Neural cell (in vitro differentiated cells): Measurements from ENCODE around the gene ADGRD1. TPM values are rescaled to one million over a fixed set of nuclear protein-coding genes. Genes with fewer than 3 reads are reported as not detected.

ENCODE experiments used
- H2AFZ ChIP-seq: fragments of 200-600, 300-800 bp; sonication (generic), shearing (Covaris generic); 2 replicates; pipeline ENCODE4 v1.6.0; 2014; ENCODE audit warnings: low read depth, mild to moderate bottlenecking, antibody characterized with exemption, low read length, moderate library complexity
- H3F3A ChIP-seq: fragments of 200-600 bp; shearing (Covaris generic); 2 replicates; pipeline ENCODE4 v1.6.1; 2016; ENCODE audit warnings: mild to moderate bottlenecking, moderate library complexity, mixed read lengths, antibody characterized with exemption, low read length; ENCODE audit not compliant: insufficient read depth, poor library complexity, severe bottlenecking
- H3K27ac ChIP-seq: fragments of 200-600, 300-800 bp; sonication (generic), shearing (Covaris generic); 2 replicates; pipeline ENCODE4 v1.5.1; 2014; ENCODE audit warnings: mild to moderate bottlenecking, low read length, moderate library complexity
- H3K27me3 ChIP-seq: fragments of 300-800, 200-600 bp; sonication (generic), shearing (Covaris generic); 2 replicates; pipeline ENCODE4 v1.6.0; 2014; ENCODE audit warnings: mild to moderate bottlenecking, low read depth, low read length, moderate library complexity; ENCODE audit not compliant: insufficient read depth
- H3K36me3 ChIP-seq: fragments of 300-800, 200-600 bp; sonication (generic), shearing (Covaris generic); 2 replicates; pipeline ENCODE4 v1.5.1; 2014; ENCODE audit warnings: mild to moderate bottlenecking, antibody characterized with exemption, low read length, moderate library complexity; ENCODE audit not compliant: insufficient read depth
- H3K4me2 ChIP-seq: fragments of 300-800, 200-600 bp; sonication (generic), shearing (Covaris generic); 2 replicates; pipeline ENCODE4 v1.6.0; 2014; ENCODE audit warnings: mild to moderate bottlenecking, low read length
- H3K4me3 ChIP-seq: fragments of 300-800, 200-600 bp; sonication (generic), shearing (Covaris generic); 2 replicates; pipeline ENCODE4 v1.5.1; 2014; ENCODE audit warnings: mild to moderate bottlenecking, low read length, moderate library complexity
- H3K79me2 ChIP-seq: fragments of 200-600 bp; shearing (Covaris generic); replicated peaks from 2 replicates; pipeline ENCODE4 v1.6.0; 2014; ENCODE audit warnings: mild to moderate bottlenecking, low read length, moderate library complexity; ENCODE audit not compliant: insufficient read depth
- H3K9ac ChIP-seq: fragments of 300-800, 200-600 bp; sonication (generic), shearing (Covaris generic); 2 replicates; pipeline ENCODE4 v1.6.1; 2016; ENCODE audit warnings: mild to moderate bottlenecking, low read length, mixed read lengths
- H3K9me2 ChIP-seq: fragments of 200-600 bp; shearing (Covaris generic); 2 replicates; pipeline ENCODE4 v1.6.1; 2016; ENCODE audit warnings: mild to moderate bottlenecking, low read length, mixed read lengths; ENCODE audit not compliant: insufficient read depth
- H3K9me3 ChIP-seq: fragments of 200-600, 300-800 bp; sonication (generic), shearing (Covaris generic); 2 replicates; pipeline ENCODE4 v1.6.1; 2016; ENCODE audit warnings: mild to moderate bottlenecking, mixed run types, low read length, moderate library complexity, mixed read lengths
- H4K20me1 ChIP-seq: fragments of 200-600 bp; shearing (Covaris generic); 2 replicates; pipeline ENCODE4 v1.6.1; 2016; ENCODE audit warnings: mild to moderate bottlenecking, mixed run types; ENCODE audit not compliant: insufficient read depth
- EP300 ChIP-seq: fragments of 450-650 bp; conservative IDR thresholded peaks from 2 replicates; pipeline ENCODE4 v1.6.1; 2014; ENCODE audit warnings: antibody characterized with exemption, mild to moderate bottlenecking, moderate library complexity; ENCODE audit not compliant: poor library complexity, severe bottlenecking
- EZH2 ChIP-seq: fragments of 200-600, 300-800 bp; shearing (Covaris generic), sonication (generic); IDR thresholded peaks from 2 replicates; pipeline ENCODE4 v1.6.1; 2014; ENCODE audit warnings: antibody characterized with exemption, low read length, borderline replicate concordance, mild to moderate bottlenecking; ENCODE audit not compliant: insufficient read depth, poor library complexity, severe bottlenecking
- MXI1 ChIP-seq: fragments of 450-650 bp; conservative IDR thresholded peaks from 2 replicates; pipeline ENCODE4 v1.6.1; 2014; ENCODE audit warnings: antibody characterized with exemption, mild to moderate bottlenecking; ENCODE audit not compliant: poor library complexity, severe bottlenecking
- POLR2AphosphoS5 ChIP-seq: IDR thresholded peaks from 2 replicates; pipeline ENCODE4 v1.6.1; 2012
- RAD21 ChIP-seq: fragments of 450-650 bp; conservative IDR thresholded peaks from 2 replicates; pipeline ENCODE4 v1.6.1; 2014; ENCODE audit warnings: antibody characterized with exemption, mild to moderate bottlenecking, moderate library complexity
- SMC3 ChIP-seq: fragments of 450-650 bp; conservative IDR thresholded peaks from 2 replicates; pipeline ENCODE4 v1.6.1; 2014; ENCODE audit warnings: antibody characterized with exemption, mild to moderate bottlenecking, moderate library complexity; ENCODE audit not compliant: poor library complexity
- TAF1 ChIP-seq: IDR thresholded peaks from 2 replicates; pipeline ENCODE4 v1.6.1; 2012; ENCODE audit warnings: low read depth
- polyA plus RNA-seq: library from polyadenylated mRNA; depleted of rRNA; stranded (reverse); fragments of >200 nt; gene quantifications from 2 replicates; pipeline ENCODE4 v1.2.3, GENCODE V29; 2014
- TF ChIP-seq, protein P1 (sequence below): fragments of 450-650 bp; IDR thresholded peaks from 2 replicates; pipeline ENCODE4 v1.5.1; 2014; ENCODE audit warnings: antibody characterized with exemption, mild to moderate bottlenecking, moderate library complexity; ENCODE audit not compliant: poor library complexity, severe bottlenecking
- TF ChIP-seq, protein P2 (sequence below): IDR thresholded peaks from 2 replicates; pipeline ENCODE4 v1.6.1; 2012; ENCODE audit warnings: borderline replicate concordance

Gene ADGRD1
- polyA plus RNA-seq, 1 donor from 2014 or later, result 1.7 TPM

DNA sequence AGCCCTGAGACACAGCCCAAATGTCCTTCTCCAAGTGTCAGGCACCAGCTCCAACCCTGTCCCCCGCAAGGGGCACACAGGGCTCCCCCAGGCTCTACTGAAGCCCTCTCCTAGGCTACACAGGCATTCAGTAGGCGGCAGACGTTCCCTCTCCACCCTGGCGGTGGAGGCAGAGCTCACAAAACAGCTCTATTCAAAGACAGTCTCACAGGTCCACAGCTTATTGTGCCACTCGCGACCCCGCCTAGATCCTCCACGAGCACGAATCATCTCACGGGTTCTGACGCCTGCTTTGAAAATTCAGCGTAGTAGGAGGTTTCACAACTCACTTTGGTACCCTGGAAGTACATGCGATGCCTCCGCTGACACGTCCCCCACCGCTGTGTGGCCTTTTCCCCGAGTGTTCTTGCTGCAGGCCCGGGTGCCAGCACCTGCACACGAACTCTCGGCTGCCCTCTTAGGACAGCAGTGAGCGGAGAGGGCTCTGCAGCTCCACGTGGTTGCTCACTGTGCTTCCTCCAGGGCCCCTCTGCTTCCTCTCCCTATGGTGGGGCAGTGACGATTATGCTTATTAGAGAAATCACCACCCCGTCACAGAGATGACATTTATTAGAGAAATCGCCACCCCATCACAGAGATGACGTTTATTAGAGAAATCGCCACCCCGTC lies 78.5 kb downstream of the ADGRD1 start:
- TF ChIP-seq POLR2AphosphoS5 (no peak), EP300 (no peak), EZH2 (no peak), MXI1 (no peak), RAD21 (no peak), SMC3 (no peak)
- TF ChIP-seq, protein P1, sequence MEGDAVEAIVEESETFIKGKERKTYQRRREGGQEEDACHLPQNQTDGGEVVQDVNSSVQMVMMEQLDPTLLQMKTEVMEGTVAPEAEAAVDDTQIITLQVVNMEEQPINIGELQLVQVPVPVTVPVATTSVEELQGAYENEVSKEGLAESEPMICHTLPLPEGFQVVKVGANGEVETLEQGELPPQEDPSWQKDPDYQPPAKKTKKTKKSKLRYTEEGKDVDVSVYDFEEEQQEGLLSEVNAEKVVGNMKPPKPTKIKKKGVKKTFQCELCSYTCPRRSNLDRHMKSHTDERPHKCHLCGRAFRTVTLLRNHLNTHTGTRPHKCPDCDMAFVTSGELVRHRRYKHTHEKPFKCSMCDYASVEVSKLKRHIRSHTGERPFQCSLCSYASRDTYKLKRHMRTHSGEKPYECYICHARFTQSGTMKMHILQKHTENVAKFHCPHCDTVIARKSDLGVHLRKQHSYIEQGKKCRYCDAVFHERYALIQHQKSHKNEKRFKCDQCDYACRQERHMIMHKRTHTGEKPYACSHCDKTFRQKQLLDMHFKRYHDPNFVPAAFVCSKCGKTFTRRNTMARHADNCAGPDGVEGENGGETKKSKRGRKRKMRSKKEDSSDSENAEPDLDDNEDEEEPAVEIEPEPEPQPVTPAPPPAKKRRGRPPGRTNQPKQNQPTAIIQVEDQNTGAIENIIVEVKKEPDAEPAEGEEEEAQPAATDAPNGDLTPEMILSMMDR, result peak; percentile 8
- TF ChIP-seq, protein P2, sequence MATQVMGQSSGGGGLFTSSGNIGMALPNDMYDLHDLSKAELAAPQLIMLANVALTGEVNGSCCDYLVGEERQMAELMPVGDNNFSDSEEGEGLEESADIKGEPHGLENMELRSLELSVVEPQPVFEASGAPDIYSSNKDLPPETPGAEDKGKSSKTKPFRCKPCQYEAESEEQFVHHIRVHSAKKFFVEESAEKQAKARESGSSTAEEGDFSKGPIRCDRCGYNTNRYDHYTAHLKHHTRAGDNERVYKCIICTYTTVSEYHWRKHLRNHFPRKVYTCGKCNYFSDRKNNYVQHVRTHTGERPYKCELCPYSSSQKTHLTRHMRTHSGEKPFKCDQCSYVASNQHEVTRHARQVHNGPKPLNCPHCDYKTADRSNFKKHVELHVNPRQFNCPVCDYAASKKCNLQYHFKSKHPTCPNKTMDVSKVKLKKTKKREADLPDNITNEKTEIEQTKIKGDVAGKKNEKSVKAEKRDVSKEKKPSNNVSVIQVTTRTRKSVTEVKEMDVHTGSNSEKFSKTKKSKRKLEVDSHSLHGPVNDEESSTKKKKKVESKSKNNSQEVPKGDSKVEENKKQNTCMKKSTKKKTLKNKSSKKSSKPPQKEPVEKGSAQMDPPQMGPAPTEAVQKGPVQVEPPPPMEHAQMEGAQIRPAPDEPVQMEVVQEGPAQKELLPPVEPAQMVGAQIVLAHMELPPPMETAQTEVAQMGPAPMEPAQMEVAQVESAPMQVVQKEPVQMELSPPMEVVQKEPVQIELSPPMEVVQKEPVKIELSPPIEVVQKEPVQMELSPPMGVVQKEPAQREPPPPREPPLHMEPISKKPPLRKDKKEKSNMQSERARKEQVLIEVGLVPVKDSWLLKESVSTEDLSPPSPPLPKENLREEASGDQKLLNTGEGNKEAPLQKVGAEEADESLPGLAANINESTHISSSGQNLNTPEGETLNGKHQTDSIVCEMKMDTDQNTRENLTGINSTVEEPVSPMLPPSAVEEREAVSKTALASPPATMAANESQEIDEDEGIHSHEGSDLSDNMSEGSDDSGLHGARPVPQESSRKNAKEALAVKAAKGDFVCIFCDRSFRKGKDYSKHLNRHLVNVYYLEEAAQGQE, result no peak
- H3K4me3 ChIP-seq, result no peak overlapping the region
- H4K20me1 ChIP-seq, result no peaks in the 10 kb centered on the region
- H3K27ac ChIP-seq, result peak overlapping the region; percentile 28
- H3K9ac ChIP-seq, result no peak overlapping the region
- no peaks in the 10 kb centered on the region for H3F3A ChIP-seq
- no peaks in the 10 kb centered on the region for H3K79me2 ChIP-seq
- H3K27me3 ChIP-seq, result no peaks in the 10 kb centered on the region
- no peaks in the 10 kb centered on the region for H3K9me3 ChIP-seq
- H3K36me3 ChIP-seq, result no peaks in the 10 kb centered on the region
- H2AFZ ChIP-seq, result no peak overlapping the region
- no peak overlapping the region for H3K4me2 ChIP-seq
- no peaks in the 10 kb centered on the region for H3K9me2 ChIP-seq

DNA sequence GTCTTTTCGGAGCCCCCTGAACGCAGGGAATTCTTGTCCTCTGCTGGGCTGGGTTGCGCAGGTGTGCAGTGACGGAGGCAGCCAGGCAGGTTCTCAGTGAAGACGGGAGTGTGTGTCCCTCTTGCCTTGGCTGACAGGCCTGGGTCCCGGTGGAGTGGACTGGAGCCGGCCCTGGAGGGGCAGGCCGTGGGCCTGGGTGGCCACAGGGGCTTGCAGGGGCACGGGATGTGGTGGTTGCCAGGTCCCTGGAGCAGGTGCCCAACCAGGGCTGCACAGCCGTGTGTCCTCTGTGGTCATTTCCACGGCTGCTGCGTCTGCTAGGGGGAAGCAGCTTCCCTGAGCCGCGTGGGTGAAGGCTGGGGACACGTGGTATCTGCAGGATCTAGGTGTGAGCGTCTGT lies 79.8 kb downstream of the ADGRD1 start:
- no peak overlapping the region for H3K9ac ChIP-seq
- no peaks in the 10 kb centered on the region for H3K9me3 ChIP-seq
- no peak overlapping the region for H3K27ac ChIP-seq
- no peak overlapping the region for H3K4me2 ChIP-seq
- no peaks in the 10 kb centered on the region for H4K20me1 ChIP-seq
- H2AFZ ChIP-seq, result no peak overlapping the region
- no peaks in the 10 kb centered on the region for H3K9me2 ChIP-seq
- H3K36me3 ChIP-seq, result no peaks in the 10 kb centered on the region
- H3K79me2 ChIP-seq, result no peaks in the 10 kb centered on the region
- H3K27me3 ChIP-seq, result no peaks in the 10 kb centered on the region
- TF ChIP-seq TAF1 (no peak), EZH2 (no peak), EP300 (no peak), POLR2AphosphoS5 (no peak), RAD21 (no peak), MXI1 (no peak), SMC3 (no peak)
- TF ChIP-seq, protein P2, result no peak
- H3F3A ChIP-seq, result no peaks in the 10 kb centered on the region
- H3K4me3 ChIP-seq, result no peak overlapping the region
